GF-D8 (cell line): ENCODE measurements around the gene ATP2A3.

Experiments
- DNase-seq: peaks from one replicate; lab custom pipeline; 2025; lab: John Stamatoyannopoulos, UW

Gene ATP2A3

DNA sequence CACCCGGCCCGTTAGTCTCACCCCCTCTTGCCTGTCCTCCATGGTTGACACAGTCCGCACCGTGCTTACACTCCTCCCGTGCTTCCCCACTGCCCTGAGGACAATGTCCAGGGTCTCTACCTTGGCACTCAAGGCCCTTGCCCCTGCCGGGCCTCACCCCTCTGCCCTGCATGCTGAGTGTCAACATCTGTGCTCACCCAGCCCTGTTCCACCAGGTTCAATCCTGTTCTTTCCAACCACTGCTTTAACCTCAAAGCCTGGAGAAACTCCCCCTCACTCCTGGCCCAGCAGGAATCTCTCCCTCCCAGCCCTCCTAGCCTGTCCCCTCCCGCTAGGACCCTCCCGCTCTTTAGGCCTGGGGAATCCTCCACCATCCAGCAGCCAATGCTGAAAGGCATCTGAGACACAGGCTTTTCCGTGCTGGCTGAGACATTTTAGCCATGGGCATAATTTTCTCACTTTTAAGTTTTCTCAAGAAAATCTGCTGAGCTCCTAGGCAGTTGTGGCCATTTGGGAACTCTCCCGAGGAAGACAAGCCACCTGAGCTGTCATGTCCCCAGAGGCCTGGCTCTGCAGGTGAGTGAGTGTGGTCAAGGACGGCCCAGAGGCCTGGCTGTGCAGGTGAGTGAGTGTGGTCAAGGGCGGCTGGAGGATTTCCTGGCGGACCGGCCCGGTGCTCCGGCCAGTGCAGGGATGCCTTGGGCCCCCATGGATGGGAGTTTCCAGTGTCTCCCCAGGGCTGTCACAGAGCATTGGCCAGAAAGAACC is 37.2 kb downstream of the ATP2A3 start:
- DNase-seq, result no peak

DNA sequence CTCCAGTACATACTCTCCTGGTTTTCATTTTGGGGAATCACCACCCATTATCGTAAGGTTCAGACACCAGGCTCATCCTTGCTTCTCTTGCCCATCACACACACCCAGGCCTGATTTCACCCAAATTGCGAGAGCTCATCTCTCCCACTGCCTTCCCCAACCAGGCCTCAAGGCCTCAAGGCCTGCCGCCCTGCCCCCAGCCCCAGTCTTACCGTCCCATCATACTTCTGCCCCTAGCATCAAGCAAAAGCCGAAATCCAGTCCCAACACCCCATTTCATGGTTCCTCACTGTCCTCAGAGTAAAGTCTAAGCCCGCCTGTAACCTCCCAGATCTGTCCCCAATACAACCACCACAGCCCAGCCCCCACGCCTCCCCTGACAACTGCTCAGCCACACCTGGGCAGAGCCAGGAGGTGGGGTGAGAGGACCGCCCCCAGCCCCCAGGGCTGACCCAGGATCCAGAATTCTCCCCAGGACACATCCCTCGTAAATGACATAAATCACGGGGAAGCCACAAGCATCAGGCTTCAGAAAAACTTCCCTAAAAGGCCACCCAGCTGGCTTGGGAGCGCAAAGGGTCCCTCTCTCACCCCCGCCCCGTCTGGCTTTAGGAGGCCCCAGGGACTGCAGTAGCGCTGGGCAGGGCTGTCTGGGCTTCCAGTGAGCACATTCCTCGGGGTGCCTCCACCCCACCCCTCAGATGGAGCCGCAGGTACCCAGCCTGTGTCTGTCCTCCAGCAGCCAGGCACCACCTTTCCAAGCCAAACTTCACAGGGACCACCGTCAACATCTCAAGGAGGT is 38.4 kb downstream of the ATP2A3 start:
- no peak for DNase-seq

DNA sequence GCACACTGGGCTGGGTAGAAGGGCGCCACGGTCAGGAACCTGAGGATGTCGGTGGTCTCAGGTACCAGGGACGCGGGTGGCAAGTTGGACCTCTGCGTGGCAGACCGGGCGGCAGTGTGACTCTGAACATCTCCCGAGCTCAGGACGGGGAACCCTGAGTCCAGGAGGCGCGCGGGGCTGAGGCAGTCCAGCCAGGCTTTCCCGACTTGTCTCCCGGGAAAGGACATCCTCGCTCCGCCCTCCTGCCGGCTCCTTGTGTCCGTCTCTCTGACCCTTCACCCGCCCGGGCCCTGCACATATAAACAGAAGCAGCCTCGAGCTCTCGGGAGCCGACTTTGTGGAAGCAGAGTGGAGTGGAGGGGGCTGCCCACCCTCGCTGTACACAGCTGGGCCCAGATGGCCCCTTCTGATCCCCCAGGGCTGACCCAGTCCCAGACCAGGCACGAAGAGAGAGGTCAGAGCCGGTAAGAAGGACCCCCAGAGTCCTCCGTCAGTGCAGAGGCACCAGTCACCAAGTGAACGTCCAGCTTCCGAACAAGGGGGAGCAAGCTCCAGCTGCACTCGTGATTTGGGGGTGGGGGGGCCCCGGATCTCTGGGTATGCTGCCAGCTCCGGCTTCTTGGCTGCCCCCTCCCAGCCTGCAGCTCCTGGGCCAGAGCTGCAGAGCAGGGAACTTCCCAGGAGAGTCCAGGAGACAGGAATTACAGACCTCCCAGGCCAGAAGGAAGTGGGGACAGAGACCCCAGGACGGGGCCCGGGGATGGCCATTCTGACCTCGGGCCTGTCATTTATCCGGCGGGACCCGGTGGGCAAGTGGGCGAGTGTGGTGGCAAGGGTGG is 39.5 kb downstream of the ATP2A3 start:
- DNase-seq, result no peak

DNA sequence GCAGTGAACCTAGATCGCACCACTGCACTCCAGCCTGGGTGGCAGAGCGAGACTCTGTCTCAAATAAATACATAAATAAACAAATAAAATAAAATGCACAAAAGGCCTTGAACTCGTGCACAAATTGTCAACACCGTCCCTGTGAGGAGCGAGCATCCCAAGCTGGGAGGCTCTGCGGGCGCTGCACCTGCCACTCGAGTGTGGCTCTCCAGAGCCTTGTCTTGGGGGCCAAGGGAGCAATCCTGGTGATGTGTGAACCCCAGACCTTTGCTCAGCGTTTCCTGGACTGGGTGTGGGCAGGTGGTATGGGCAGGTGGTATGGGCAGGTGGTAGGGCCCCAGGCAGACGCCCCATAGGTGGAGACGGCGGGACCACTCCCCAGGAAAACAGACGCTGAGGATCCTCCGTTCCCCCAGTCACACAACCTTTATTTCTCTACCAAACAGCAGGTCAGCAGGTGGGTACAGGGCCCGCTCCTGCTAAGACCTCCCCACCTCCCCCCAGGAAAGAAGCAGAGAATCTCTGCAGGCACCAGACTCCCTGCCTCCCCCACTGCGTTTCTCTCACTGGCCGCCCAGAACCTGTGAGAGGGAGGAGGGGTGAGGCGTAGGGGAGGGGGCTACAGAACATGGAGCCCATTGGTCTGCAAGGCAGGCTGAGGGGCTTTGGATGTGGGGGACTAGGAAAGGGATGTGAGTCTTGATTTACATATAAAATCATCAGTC is 40.6 kb downstream of the ATP2A3 start:
- DNase-seq, result no peak

DNA sequence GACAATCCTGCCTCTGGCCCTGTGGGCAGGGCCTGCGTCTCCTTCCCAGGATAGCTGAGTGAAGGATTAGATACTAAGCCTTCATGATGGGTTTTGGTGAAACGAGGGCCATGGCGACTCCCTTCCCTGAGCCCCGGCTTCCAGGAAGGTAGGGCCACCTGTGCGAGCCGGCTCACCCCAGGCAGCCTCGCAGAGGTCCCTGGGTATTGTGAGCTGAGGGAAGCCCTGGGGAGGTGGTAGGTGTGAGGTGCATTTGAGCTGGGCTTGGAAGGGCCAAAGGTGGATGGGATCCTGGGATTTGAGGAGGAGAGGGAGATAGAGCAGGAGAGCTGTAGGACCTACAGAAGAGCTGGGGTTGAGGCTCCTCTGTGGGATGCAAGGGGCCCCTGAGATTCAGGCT is 41.5 kb downstream of the ATP2A3 start:
- DNase-seq, result no peak

DNA sequence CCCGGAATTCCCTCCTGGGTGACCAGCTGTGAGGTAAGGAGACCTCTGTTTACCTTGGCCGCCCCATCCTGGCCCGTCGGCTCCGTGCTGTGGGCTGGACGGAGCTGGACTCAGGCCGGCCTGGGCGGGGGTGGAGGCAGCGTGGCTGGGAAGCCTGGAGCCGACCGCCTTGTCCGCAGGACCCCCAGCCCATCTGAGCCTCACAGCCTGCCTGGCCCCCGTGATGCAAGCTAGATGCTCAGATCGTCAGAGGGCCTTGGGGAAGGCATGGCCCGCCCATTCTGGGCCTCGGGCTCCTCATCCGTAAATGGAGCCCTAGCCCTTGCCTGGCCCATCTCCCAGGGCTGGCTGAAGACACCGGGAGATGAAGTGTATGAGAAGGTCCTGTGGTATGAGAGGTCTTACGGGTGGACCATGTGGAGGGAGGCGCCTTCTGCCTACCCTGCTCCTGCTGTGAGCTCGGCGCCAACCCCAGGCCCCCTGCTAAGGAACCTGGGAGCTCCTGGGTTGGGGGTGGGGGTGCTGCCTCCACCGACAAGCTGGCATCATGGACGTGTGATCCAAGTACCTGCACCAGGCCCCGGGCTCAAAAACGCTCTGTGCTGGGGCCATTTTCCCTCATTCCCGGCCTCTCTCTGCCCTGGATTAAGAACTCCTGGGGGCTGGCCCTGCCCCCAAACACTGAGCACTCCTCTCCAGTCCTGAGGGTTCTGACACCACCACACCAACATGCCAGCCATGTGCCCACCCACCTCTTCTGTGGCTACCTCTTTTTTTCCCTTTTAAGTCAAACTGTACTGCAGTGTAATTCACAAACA is 42.5 kb downstream of the ATP2A3 start:
- DNase-seq, result no peak

DNA sequence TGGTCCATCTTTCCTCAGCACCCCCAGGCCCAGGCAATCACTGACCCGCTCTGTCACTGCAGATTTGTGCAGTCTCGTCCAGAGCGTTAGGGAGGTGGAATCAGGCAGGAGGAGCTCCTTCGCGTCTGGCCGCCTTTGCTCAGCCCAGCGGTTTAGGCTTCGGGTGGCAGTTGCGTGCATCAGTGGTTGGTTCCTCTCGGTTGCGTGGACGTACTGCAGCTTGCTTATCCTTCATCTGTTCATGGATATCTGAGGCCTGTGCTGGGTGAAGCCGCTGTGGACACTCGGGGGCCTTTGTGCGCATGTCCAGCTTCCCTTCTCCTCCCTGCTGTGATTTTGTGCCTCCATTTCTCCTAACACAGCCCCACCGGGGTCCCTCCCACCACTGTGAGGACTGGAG is 43.2 kb downstream of the ATP2A3 start:
- DNase-seq, result no peak

DNA sequence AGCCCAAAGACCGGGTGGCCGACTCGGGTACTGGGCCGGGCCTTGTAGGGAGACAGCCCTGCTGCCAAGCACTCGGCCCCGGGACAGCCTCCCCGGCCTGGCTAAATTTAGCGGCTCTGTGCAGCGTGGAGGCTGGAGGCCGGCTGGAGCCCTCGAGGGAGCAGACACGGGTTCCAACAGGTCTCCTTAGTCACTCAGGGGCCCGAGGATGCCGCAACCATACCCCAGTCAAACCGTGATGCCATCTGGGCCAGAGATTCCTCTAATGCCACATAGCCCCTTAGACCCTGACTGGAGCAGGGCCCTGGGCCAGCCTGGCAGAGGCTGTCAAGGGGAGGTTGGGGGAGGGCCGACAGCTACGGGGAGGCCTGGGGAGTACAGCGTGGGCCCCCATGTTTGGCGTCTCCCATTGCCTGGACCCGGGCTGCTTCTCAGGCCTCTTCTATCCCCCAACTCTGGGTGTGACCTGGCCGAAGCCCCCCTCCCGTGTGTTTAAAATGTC is 45.1 kb downstream of the ATP2A3 start:
- DNase-seq, result no peak

DNA sequence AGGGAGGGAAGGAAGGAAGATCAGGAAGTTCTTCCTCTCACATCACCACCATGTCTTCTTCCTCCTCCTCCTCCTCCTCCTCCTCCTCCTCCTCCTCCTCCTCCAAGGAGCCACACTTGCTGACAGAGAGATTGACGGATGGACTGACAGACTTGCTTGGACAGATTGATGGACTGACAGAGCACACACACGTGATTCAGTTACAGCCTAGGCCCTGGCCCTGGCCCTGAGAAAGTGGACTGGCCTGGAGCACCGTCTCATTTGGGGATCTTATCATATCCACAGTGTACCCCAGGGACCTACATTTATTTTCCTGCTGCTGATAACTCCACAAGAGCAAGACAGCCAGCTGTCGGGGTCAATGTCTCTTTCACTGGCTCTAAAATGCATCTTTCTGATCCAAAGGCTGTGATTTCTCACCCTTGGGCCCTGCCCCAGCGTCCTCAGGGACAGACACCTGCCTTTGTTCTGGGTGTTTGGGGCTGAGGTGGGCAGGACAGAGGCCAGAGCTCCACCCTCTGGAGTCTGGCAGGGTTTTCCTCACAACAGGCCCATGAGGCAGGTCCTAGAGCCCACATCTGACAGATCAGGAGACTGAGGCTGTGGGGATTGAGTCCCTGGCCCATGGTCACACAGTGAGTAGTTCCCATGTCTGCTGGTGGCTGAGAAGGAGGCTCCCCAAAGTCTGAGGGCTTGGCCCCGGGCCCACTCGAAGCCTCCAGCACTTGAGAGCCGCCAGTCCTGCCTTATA is 45.7 kb downstream of the ATP2A3 start:
- DNase-seq, result no peak

DNA sequence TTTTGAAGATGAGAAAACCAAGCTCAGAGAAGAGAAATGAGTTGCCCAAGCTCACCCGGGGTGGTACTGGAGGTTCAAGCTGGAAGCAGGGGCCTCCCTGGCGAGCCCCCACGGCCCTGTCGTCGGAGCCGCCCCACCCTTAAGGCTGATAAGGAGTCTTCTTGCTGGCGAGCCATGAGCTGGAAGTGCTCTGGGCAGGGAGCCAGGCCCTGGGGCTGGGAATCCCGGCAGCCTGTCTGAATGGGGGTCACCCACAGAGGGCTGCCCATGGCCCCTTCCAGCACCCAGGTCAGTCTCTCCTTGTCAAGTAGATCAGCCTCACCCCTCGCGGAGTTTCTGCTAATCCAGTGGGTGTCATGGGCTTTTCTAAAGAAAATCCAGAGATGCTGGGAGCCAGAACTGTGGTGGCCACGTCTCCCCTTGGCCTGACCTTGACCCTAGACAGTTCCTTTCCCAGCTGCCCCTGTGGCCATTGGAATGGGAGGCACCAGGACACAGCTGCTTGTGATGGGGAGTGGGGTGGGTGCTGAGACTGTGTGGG is 46.8 kb downstream of the ATP2A3 start:
- DNase-seq, result no peak

DNA sequence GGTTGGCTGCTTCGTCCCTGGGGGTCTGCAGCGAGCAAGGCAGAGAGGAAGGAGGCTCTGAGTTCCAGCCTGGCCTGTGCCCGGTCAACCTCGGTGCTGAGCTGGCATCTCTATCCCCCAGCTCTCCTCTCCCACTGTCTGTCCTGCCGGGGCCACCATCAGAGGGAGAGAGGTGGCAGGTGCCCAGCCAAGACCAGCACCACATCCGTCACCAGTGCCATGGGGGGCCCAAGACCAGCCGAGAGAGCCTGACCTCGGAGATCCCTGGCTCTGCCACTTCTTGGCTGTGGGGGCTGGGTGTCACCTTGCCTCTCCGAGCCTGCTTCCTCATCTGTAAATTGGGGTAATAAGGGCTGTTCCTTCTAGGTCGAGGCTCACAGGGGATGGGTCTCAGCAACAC is 47.4 kb downstream of the ATP2A3 start:
- DNase-seq, result no peak

DNA sequence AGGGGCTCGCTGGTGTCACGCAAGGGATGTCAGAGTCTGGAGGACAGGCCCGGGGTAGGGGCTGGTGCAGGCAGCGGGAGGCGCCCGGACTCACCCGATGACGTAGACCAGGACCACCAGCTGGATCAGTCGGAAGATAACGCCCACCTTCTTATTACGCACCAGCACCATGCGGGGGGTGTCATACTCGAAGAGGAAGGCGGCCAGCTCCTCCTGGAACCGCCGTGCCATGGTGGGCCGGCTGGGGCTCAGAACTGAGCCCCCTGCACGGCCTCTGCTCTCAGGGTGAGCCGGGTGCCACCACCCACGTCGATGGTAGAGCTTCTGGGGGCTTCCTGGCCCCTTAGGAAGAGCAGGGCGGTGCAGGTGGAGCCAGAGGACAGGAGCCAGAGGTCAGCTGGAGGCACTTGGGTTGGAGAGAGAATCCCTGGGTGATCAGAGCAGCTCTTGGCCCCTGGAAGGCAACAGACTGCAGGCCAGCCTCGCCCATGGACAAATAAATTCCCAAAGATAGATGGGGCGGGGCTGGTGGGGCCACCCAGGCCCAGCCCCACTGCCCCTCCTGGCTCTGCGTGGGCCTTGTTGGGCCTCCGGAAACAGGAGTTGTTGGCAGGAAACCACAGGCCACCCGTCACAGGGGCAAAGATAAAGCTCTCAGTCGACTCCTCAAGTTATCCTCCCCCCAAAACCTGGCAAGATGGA is 48.1 kb downstream of the ATP2A3 start, which contains the start of gene P2RX1:
Gene P2RX1, minus strand, starts transcription at position 471 of the 702 bp plus-strand sequence. Its CDS starts 240 bp downstream, at position 231.
- DNase-seq, result peak; percentile 75

DNA sequence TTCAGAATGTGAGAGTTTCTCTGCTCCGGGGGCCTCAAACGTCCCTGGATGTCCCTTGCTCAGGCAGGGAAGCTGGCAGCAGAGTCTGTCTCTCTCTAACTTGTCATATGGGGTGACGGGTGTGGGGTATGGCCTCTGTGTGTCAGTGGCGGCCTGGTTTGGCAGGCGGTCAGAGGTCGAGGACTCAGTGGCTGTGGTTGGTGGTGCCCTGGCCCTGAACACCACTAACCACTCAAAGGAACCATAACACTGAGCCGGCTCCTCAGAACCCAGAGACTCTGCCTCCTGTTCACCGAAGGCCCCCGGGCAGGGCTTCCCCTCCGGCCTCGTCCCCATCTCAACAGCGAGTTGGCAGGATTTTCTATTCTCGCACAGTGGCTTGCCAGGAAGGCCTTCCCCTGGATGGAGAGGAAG is 48.6 kb downstream of the ATP2A3 start:
- no peak for DNase-seq

DNA sequence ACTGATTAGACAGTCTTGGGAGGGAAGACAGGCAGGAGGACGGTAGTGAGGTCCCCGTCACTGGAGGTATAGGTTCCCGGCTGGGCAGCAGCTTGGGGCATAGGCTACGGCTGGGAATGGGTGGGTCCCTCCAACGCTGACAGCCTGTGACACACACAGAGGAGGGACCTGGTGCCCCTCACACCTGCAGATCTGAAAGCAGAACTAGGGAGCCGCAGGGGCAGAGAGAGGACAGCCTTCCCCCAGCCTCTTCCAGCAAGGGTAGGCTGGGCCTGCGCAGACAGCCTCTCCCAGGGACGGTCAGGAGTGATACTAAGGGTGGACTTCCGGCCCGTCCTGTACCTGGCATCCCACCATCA is 49.9 kb downstream of the ATP2A3 start:
- DNase-seq, result peak; percentile 12

DNA sequence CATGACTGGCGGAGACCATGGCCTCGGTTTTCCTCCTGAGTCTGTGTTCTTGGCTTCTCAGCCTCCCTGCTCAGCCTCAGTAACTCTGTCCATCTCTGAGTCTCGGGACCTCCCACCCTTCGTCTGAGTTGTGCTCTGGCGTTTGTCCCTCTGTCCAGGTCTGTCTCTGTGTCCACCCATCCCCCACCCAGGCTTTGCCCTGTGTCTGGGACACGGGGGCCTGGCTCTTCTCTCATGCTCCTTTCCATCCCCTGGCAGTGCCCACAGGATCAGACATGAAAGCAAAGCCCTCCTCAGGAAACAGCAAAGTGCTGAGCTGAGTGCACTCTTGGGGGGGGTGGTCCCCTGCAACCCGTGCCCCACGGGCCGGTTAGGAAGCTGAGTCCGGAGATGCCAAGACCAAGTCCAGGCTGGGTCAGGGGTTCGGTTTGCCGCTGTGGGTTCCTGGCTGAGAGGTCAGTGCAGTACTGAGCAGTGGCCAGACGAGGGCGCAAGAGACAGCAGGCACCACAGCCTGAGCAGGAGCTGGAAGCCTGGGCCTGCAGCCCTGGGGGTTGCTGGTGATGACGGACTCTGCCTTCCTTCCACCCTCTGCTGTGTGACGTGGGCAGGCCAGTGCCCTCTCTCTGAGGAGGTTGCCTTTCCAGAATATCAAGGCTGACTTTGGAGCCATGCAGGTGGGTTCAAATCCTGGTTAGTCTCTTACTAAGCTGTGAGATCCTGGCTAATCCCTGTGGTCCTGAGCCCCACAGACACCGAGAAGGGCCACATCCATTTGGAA is 50.5 kb downstream of the ATP2A3 start:
- peak; percentile 22 for DNase-seq

DNA sequence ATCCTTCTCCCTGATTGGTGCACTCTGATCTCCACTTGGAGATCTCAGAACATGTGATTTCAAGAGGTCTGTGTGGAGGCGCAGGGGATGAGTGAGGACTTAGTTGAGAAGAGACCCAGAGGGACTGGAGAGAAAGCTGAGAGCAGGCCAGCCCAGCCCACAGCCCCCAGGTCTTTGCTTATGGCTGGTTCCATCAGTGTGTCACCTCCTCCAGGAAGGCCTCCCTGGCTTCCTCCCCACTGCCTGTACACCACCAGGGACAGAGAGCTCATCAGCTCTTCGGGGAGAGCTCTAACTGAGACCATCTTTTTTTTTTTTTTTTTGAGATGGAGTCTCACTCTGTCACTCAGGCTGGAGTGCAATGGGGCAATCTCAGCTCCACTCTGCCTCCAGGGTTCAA is 51.4 kb downstream of the ATP2A3 start:
- no peak for DNase-seq

DNA sequence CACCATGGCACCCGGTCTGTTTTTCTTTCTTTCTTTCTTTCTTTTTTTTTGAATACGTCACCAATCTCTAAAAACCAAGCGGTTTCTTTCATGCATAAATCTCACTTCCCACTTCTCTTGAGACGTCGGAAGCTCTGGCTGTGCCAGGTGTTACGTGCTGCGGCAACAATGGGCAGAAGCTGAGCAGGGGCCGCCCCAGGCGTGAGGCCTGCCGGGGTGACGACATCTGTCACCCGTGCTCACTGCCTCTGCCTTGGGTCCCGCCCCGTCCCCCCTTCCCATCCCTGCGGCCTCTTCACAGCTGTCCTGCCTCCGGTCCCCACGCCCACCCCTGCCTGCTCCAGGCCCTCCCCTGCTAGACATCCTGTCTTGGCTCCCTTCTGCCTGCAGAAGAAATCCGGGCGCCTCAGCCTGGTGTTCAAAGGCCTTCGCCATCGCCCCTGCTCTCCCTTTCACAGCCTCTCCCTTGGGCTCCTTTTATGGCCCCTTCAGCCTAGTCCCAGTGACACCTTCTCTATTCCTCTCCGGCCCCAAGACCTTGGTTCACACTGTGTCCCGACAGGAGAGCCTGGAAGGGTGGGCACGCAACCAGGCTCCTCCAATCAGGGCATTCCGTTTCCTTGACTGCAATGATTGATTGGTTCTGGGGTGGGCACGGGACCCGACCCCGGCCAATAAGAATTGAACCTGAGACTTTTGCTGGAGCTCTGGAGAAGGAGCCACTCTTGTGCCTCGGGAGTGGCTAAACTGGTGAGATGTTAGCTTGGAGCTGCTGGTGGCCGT is 52.8 kb downstream of the ATP2A3 start:
- DNase-seq, result no peak
